GM18861 (cell line): ENCODE results near the gene CELF3.

Experiments used
- ATAC-seq: cut with Tn5 transposase; IDR thresholded peaks from one replicate; pipeline ENCODE4 v1.9.1; 2021; ENCODE audit not compliant: unreplicated experiment

Gene CELF3

DNA sequence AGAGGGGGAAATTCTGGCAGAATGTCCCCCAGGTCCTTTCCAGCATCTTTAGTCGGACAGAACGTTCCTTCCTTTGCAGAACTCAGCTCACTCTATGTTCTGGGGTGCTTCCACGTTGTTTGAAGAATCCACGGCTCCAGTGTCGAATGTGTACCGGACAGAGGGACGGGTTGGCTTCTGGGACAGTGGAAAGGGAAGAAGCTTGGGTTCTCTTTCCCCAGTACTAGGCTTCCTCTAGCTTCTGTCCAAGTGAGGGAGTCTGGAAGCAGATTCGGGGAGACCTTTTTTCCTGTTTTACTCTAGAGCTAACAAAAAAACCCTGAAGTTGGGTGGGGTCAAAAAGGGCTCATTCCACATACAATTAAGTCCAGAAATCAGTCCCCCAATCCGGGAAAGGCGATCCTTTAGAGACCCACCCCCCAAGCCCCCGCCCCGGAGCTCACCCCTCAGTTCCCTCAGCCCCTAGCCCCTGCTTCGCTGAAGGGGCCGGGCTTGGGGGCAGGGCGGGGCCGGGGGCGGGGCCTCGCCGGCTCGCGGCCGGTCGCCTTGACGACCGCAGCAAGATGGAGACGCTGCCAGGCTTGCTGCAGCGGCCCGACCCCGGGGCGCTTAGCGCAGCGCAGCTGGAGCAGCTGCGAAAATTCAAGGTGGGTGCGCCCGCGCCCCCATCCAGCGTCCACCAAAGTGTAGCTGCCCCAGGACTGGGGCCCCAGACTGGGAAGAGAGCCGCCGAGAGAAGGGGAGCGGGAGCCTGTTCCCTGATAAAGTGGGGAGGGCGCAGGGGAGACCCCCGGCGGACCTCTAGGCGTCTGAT, 4.6 kb upstream of the CELF3 start, which contains the start of gene RIIAD1:
Gene RIIAD1, plus strand, starts transcription at position 549 of the 814 bp plus-strand sequence. Its CDS starts 15 bp downstream, at position 564.
- ATAC-seq, result no peak

DNA sequence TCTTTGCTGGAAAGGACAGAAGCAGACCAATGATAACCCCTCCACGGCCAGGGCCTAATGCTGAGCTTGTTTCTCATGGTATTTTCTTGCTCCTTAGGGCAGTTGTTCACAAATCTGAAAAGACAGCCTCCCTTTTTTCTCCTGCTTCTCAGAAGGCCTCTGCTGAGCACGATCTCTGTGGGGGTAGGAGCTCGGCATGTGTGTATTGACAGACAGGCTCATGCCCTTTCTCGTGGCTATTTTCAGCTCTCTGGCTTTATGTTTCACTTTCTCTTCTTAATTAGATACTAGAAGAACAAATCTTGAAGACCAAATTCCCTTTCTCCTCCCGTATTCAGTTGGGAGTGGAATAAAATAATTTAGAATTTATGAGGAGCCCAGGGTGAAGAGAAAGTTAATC, 4.0 kb upstream of the CELF3 start:
- ATAC-seq, result no peak

DNA sequence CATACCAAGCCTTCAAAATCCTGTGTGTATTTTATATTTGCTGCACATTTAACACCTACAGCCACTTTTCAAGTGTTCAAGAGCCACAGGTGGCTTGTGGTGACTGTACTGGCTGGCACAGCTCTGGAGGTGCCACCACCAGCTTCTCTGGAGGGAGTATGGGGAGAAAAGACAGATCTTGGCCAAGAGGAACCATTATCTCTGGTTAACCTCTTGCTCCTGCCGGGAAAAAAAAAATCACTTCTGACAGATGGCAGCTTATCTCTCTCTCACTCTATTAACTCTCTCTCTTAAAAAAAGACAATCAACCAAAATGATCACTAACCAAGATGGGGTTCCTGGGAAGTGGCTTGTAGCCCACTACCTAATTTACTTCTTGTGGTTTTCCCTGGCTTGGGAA, 3.5 kb upstream of the CELF3 start:
- ATAC-seq, result no peak

DNA sequence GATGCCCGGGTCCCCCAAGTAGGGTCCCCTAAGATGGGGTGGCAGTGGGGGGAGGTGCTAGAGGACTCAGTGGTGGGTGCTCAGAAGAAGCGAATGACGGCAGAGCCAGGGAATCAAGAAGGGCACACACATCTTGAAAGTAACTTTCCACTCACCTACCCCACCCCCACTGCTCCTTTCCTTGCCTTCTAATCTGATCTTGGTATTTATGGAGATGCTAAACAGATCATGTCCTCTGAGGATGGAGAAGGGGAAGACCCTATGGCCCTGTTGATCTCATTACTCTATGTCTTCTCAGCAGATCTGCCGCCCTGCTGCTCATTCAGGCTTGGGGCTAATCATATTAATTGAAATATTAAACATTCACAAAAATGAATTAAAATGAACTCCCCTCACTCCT, 2.1 kb upstream of the CELF3 start:
- no peak for ATAC-seq

DNA sequence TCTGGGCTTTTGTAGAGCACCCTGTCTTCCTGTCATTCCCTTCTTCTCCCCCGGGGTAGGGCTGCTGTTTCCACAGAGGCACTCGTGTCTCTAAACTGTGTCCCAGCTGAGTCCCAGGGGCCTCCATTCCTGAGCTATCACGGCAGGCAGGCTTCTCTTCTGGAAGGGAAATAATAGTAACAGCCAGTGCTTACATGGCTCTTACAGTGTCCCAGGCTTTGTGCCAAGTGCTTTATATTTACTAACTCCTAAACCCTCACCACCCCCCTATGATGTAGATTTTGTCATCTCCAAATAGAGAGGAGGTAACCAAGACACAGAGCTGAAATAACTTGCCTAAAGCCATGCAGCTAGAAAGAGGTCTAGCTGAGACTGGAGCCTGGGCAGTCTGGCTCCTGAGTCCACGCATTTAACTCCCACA, 1.4 kb upstream of the CELF3 start:
- ATAC-seq, result no peak

DNA sequence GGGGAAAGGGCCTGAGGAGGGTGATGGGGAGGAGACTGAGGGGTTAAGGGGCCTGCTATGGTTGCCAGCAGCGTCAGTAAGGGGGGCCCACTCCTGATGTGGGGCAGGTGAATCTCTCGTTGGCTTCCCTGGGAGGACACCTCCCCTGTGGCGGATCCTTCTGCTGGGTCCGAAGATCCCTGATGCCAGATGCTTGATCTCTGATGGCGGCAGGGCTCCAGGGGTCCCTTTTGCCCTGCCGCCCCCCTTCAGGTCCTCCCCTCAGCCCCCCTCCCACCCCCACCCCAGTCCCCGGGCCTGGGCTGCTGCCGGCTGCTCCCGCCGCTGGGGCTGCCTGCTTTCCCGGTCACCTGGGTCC, 219 bp downstream of the CELF3 start:
- no peak for ATAC-seq

DNA sequence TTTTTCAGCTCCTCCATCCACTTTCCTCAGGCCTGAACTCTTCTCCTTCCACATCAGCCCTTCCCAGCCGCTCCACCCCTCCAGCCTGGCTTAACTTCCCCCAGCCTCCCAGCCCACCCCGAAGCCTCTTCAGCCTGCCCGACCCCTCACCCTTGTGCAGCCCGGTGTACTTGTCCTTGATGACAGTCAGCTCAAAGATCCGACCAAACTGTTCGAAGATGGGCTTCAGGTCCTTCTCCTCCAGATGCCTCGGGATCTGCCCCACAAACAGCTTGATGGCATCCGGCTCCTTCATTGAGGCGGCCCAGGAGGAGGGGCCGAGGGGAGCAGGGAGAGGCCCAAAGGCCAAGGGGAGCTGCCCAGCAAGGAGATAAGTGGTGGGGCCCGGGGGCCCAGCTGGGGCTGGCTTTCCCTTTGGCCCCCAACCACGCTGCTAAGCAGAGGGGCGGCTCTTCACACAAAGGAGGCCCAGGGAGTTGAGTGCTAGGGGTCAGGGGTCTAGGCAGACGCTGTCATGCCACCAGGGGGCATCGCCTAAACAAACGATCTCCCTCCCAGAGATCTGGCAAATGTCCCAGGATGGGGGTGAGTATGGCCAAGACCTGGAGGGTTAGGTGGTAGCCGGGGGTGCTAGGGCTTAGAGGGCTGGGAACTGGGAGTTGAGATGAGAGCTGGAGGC, 738 bp downstream of the CELF3 start:
- no peak for ATAC-seq

DNA sequence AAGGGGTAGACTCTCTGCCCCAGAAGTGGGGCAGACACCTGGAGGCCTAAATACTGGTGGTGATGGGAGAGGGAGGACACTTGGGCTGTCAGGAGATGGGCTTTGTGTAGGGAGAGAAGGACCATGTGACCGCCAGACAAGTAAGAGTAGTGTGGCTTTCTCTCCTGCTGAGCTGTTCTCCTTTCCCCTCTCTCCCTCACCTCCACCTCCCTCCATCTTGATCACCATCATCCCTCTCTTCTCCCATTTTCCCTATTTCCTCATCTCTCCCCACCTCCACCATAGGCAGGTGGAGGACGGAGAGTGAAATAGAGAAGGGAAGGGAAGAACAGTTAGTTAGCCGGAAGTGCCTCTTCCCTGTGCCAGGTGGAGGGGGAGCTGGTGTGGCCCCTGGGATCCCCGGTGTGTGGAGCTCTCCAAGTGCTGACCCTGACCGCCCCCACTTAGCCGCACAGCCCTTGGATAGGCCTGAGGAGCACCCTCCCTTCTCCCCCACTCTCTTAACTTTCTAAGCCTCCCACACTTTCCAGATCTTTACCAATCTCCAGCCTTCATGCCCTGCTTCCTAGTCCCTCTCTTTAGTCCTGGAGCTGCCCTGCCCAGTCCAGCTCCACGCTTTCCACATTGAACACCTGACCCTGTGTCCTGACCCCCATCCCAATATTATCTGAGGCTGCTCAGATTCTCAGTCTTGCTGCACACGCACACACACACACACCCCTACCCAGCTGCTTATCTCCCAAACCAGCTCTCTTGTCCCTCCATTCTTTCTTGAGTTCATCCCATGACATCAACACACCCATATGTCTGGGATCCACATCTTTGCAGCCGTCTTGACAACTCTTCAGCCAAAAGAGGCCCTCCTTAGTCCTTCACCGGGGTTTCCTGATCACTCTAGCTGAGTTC, 1.5 kb downstream of the CELF3 start:
- ATAC-seq, result no peak

DNA sequence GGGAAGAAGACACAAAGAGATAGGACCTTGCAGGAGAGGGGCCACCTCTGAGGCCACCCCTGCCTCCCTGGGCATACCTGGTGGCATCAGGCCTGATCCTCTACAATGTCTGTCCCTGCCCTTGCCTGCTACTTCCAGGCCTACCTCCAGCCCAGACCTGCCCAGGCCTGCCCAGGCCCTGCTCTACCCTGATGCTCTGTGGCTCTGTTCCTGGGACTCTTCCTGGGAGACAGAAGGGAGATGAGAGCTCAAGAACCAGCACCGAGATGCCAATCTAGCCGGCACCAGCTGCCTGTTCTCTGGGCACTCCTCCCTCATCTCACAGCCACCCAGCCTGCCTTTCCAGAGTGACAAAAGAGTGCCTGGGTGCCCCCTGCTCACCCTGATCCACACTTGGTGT, 2.7 kb downstream of the CELF3 start:
- no peak for ATAC-seq

DNA sequence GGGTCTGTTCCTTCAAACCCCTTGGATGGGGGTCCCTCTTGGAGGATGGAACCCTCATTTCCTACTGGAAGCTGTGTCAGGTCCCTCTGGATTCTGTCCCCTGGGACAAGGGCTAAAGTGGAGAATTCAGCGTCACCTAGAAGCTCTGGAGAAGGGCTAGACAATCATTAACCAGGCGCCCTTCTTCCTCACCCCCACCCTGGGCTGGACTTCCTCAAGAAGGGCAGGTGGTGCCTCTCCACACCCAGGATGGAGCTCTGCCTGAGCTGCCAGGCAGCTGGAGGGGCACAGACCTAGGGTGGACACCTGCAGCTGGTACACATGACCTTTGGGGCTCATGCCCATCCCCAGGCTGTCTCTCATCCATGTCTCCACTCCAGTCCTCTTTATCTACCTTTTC, 3.6 kb downstream of the CELF3 start:
- ATAC-seq, result no peak

DNA sequence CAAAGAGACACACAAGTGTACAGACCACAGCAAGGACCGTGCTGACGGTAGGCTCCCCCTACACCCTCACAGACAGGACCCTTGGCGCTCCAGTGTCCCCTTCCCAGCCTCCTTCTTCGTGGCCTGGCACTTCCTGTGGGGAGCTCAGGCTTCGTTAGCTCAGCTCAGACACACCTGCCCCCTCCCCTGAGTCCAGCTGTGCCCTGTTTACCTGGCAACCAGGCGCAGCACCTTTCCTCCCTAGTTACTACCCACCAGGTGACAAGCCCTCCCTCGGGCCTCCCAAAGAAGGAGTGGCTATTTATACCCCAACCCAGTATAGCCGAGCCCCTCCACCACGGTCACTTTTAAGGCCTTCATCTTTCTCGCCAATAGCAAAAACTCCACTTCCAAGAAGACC, 4.7 kb downstream of the CELF3 start:
- ATAC-seq, result no peak

DNA sequence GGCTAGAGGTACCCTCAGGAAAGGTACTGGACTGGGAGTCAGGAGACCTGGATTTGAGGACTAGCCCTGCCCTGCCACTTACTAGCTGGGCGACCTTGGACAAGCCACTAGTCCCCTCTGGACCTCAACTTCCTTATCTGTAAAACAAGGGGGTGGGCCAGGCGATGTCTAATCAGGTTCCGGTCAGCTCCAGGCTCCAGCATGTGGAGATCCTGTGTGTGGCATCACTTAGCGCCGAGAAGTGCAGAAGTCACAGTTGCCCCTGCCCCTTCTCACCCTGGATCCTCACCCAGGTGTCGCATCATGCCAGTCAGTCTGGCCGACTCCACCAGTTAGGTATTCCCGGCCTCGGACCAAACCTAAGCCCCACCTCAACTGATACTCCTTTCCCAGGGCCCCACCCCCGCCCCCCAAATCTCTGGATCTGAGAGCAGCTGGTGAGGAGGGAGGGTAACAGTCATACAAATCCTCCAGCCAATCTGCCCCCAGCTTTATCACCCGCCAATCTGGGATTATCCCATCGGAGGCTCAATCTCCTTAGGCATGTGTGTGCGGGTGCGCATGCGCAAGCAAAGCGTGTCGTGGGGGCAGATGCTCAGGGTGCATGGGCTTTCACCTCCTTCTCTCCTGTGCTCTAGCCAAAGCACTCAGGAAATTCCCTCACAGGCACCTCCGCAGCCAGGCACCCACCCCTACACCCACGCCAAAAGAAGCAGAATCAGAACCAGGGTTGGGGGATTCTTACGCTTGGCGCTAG, 5.4 kb downstream of the CELF3 start:
- no peak for ATAC-seq

DNA sequence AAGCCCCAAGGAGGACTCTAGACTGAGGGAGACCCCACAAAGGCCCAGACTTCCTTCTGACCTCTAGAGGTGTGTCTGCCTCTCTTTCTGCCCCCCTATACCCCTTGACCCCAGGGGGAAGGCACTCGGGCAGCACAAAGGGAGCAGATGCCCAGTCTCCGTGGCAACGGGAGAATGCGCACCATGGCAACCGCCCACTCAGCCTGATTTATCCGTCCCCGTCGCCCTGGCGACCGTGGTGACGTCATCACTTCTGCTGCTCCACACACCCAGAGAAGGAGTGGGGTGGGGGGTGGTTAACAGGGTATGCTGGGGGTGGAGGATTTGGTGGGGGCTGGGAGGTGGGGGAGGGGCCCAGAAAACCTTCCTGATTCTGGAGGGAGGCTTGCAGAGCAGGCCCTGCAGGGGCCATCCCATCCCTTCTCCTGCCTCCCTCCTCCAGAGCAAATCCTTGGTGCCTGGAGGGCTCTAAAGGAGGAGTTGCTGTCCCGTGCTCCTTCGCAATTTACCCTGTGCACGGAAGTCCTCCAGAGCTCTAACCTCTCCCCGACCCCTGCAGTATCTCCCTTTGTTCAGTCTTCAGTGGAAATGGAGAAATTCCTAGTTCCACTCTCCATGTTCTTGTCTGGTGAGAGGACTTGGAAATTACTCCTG, 6.3 kb downstream of the CELF3 start:
- no peak for ATAC-seq

DNA sequence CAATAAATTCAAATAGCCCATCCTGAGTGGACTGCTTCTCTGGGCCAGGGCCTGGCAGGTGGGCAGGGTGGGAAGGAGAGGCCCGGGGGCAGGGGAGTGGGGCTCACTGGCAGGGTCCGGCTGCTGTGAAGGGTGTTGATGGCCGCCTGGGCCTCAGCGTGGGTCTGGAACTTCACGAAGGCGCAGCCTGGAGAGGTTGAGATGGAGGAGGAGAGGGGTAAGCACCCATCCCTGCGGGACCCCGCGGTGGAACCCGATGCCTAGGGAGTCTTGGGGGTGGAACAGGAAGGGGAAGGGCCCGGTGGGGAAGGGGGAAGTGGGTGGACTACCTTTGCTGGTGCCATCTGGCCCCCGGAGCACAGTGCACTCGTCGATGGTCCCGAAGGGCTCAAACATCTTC, 7.7 kb downstream of the CELF3 start:
- no peak for ATAC-seq

DNA sequence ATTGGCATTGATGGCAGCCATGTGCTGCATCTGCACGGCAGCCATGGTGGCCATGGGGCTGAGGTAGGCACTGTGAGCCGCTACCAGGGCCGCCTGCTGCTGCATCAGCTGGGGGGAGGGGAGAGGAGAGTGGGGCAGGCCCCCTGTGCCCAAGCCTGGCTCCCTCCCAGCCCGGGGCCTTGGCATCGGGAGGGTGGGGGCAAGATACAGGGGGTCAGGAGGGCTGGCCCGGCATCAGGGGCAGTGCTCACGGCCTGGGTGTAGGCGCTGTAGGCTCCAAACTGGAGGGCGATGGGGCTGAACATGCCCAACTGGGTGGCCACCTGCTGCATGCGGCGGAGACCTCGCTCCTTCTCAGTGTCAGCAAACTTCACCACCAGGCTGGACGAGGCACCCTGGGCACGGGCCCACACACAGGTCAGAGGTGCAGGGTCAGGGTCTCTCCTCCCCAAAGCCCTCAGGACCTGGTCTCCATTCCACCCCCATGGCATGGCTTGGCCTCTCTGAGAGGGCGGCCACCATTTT, 9.0 kb downstream of the CELF3 start:
- no peak for ATAC-seq

DNA sequence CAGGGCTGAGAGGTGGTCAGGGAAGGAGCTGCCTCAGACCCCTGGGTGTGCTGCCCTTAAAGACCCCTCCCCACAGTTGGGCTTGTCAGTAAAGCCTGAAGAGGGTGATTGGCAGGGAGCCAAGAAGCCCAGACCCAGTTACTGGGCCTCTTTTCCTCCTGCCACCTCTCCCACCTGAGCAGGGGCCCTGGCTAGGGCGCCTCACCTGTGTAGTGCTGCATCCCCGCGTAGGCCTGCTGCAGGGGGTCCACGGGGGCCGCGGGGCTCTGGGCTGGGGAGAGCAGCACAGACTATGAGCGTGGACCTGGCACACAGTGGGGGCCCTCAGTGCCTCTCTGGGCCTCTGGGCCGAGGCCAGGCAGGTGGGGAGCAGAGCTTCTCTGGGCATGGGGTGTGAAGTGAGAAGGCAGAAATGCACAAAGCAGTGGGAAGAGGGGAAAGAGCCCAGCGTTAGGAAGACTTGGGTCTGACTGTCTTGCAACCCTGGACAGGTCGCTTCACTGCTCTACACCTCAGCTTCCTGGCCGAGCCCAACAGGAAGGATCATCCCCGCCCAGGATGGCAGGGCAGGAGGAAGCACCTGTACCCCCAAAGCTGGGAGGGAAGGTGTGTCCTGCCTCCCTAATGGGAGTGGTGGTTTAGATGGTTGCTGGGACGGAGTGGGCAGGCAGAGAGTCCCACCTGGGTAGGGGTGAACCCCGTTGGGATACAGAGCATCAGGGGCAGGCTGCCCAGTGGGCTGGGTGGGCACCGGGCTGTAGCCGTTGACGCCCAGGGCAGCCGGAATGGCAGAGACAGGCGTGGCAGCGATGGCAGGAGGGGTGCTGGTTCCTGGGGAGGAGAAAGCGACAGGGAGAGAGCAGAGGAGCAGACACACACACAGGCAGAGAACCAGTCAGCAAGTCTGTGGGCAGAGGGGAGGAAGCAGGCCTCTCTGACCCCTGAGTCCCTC, 9.9 kb downstream of the CELF3 start:
- no peak for ATAC-seq

DNA sequence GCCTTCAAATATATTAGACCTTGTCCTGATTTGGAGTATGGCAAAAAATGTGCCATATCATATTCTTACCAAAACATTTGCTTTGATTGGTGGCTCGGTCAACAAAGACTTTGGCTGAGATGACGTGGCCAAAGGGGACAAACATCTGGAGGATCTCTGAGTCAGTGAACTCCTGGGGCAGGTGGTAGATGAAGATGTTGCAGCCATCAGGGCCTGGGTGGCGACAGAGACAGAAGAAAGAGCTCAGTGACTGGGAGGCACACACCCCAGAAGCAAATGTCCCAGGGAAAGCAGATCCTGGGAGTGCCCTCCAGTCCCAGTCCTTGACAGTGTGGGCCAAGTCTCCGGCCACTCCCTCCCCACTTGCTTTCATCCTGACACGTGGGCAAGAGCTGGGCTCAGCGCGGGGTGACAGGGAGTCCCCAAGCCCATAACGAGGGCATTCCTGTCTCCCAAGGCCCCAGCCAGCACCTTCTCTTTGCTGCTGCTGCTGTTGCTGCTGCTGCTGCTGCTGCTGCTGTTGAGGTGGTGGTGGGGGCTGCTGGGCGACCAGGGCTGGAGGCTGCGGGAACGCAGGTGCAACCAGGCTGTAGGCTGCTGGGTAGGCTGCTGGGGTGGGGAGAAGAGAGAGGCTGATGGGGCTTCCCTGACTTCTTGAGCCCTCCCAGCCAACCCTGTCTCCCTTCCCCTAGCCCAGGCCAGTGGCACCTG, 10.7 kb downstream of the CELF3 start:
- ATAC-seq, result no peak

DNA sequence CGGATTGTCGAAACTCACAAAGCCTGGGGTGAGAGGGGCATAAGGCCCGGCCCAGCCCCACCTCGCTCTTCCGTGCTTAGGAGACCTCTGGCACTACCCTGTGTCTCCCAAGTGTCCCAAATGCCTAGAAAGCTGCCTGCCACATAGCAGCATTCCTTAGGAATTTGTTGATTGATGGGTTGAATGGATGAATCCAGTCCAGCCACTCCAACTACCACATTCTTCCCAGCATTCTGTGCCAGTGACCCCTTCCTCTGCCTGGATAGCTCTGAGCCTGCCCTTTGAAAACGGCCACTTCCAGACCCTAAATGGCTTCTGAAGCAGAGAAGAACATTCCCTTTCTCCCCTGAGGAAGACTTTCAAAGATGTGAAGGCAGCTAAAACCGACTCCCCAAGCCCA, 11.5 kb downstream of the CELF3 start:
- ATAC-seq, result no peak
